Activated CD4-positive, CD25-positive, alpha-beta regulatory T cell treated with anti-CD3 and anti-CD28 coated beads, Interleukin-2, amount 50 U/mL, for 24 hours (primary cell): Measurements from ENCODE around the gene OR4E1.
"Not testable (repeated sequence)": the region's sequence is repeated elsewhere in the genome, so short reads cannot be mapped to it uniquely, and the experiment has no call there.

ENCODE experiments used
- ATAC-seq, 2 donors: fragments of 150-1000 bp; cut with Tn5 transposase; one replicate each; pipeline ENCODE4 v1.10.0; 2021; ENCODE audit warnings: mild to moderate bottlenecking in 1 of 2, moderate library complexity in 1 of 2

Gene OR4E1

DNA sequence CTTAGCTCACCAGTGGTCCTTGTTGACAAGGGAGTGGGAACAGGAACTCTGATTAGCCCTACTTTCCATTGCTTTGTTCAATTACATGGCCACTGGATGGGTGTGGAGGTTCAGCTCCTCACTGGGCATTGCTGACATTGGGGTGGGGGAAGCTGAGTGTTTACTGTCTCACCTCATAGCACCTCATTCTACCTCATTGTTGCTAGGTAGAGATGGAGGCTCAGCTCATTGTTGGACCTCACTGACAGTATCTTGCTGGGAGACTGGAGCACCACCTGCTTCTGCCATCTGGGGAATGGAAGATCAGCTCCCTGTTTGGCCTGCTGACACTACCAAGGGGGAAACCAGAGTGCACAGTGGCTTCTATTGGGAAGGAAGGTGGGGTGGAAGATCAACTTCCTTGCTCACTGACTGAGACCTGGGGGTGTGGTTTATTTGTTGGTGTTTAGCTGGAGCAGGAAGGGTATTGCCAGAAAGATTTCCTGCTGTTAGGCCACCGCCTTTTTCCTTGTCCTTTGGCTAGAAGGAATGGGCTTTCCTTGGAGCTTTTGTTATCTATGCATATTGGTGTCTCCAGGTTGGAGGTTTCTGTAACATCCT is 21.3 kb downstream of the OR4E1 start:
- no peak for ATAC-seq

DNA sequence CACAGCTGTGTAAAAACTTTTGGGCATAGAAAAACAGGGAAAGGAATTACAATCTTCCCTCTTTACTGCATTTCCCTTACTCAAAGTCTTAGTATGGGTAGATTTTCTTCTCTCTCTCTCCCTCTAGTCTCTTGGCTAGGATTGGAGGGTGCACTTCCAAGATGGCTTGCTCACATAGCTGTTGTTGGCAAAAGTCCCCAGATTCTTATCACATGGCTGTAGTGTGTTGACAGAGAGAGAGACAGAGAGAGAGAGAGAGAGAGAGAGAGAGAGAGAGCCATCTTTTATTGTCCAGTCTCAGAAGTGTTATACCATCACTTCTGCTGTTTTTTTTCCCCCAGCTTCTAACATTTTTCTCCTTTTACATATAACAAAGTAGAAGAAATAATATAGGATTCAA is 26.2 kb downstream of the OR4E1 start:
- no peak for ATAC-seq

DNA sequence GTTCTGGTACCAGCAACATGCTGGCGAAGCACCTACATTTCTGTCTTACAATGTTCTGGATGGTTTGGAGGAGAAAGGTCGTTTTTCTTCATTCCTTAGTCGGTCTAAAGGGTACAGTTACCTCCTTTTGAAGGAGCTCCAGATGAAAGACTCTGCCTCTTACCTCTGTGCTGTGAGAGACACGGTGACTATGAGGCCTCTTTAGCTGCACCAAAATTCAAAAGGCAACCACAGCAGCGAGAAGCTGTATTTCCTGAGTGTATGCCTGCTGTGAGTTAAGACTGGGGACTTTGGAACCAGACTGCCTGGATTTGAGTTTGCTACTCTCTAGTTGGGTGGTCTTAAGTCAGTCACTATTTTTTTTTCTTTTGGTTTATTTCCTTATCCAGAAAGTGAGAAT is 30.2 kb downstream of the OR4E1 start:
- ATAC-seq, result no peak

DNA sequence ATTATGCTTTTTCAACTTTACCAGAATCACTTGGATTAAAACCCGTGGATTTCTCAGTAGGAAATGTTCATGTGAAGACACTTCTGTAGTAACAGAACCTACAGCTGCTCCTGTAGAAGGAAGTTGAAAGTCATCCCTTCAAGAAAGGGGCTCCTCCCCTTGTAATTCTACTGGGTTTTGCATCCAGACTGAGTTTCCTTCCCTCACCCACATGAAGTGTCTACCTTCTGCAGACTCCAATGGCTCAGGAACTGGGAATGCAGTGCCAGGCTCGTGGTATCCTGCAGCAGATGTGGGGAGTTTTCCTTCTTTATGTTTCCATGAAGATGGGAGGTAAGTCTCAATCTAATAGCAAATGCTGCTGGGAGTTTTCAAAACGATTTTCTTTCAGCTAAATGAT is 30.9 kb downstream of the OR4E1 start:
- ATAC-seq, result no peak

DNA sequence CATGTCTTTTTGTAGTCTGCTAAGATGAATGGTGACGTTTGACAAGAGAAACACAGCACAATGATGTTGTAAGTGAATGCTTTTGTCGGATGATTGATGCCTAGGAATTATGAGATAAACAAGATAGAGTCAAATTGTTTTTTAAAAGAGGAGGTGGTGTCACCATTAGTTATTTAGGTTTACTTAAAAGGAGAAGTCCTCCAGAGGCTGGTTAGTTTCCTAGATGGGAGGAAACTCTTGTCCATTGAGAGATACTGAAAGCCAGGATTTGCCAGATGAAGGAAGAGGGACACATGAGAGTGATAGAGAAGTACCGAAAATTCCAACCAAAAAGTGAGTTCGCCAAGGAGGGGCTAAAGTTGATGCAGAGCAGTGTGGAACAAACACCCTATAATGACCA is 38.8 kb downstream of the OR4E1 start, which contains the start of gene OR10G2:
TSS of gene OR10G2 (minus strand) at position 101 of the 400 bp plus-strand sequence. CDS start at position 3, 98 bp downstream.
- no peak for ATAC-seq

DNA sequence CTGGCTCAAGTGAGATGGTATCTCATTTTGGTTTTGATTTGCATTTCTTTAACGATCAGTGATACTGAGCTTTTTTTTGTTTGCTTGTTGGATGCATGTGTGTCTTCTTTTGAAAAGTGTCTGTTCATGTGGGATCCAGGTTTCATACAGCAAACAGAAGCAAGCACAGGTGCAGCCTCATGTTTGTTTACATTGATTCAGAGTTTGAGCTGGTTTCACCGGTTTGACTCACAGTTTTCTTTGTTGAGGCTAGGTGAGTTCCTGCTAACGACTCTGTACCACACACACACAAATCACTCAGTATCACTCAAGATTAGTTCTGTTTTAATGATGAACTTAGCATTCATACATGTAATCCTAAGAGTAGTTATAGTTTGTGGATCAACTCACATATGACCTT is 42.5 kb downstream of the OR4E1 start:
- no peak for ATAC-seq

DNA sequence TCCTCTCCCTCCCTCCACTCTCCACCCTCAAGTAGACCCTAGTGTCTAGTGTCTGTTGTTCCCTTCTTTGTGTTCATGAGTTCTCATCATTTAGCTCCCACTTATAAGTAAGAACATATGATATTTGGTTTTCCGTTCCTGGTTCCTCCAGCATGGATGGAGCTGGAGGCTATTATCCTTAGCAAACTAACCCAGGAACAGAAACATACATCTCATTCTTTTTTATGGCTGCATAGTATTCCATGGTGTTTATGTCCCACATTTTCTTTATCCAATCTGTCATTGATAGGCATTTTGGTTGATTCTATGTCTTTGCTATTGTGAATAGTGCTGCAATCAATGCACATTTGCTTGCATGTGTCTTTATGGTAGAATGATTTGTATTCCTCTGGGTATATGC is 43.1 kb downstream of the OR4E1 start:
- not testable (repeated sequence) for ATAC-seq

DNA sequence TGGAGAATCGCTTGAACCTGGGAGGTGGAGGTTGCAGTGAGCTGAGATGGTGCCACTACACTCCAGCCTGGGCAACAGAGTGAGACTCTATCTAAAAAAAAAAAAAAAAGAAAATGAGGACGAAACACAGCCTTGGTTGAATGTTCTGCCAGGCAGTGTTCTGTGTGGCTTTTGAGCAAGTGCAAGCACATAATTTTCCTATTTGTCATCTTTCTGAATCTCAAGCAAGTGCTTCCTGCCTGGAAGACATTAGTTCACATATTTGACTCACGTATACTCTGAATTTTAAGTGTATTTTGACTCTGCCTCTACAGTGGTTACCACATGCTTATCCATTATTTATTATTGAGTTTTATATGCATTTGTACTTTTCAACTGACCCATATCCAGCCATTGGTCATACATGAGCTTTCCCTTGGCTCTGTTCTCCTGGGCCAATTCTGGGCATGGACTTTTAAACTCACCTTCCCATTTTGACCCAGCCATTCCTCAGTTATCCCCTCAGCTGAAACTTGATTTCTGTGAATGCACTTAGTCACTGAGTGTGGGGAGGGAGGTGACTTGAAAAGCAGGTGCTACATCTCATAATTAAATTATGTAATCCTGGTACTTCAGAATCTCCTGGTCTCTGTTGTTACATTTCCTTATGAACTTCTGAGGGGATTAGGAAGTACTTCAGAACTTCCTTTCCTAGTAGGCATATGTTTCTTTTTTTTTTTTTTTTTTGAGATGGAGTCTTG is 47.0 kb downstream of the OR4E1 start:
- no peak for ATAC-seq
